WTC11 (cell line): ENCODE data around the gene ATRX. TPM values are rescaled to one million over a fixed set of nuclear protein-coding genes. Genes with fewer than 3 reads are reported as not detected.

Source experiments
- ATAC-seq: fragments of 200-7000 bp; cut with Tn5 transposase; 2 replicates; pipeline ENCODE4 v1.10.0; 2021; ENCODE audit warnings: mild to moderate bottlenecking, moderate library complexity
- CTCF ChIA-PET: fragments of 300-600 bp; sonication (Branson Sonifier 250); formaldehyde crosslinking; loops from one replicate; lab custom pipeline; 2021; ENCODE audit warnings: antibody characterized with exemption; lab: Charles Lee
- POLR2A ChIA-PET: fragments of 350-600 bp; sonication (Branson Sonifier 250); formaldehyde crosslinking; loops from one replicate; lab custom pipeline; 2021; ENCODE audit warnings: antibody characterized with exemption; lab: Charles Lee
- DNase-seq: peaks from one replicate; pipeline ENCODE4 v3.0.0; 2021; ENCODE audit warnings: low spot score
- H3K27ac Mint-ChIP-seq: 2 replicates; pipeline ENCODE4 v1.8.0; 2021; ENCODE audit warnings: mixed read lengths
- H3K27me3 Mint-ChIP-seq: 2 replicates; pipeline ENCODE4 v1.8.0; 2021; ENCODE audit warnings: low read depth, mild to moderate bottlenecking, moderate library complexity, mixed read lengths
- H3K36me3 Mint-ChIP-seq: 2 replicates; pipeline ENCODE4 v1.8.0; 2021; ENCODE audit warnings: mixed read lengths
- H3K4me1 Mint-ChIP-seq: 2 replicates; pipeline ENCODE4 v1.8.0; 2022; ENCODE audit warnings: mixed read lengths
- H3K4me3 Mint-ChIP-seq: 2 replicates; pipeline ENCODE4 v1.8.0; 2021; ENCODE audit warnings: mild to moderate bottlenecking, moderate library complexity, mixed read lengths
- H3K9me3 Mint-ChIP-seq: 2 replicates; pipeline ENCODE4 v1.8.0; 2021; ENCODE audit warnings: mixed read lengths
- ATF6 ChIP-seq: sonication (generic); formaldehyde crosslinking; IDR thresholded peaks from 2 replicates; pipeline ENCODE4 v1.8.1; 2023; ENCODE audit warnings: mild to moderate bottlenecking, missing genetic modification reagents
- CREM ChIP-seq: sonication (generic); formaldehyde crosslinking; IDR thresholded peaks from 2 replicates; pipeline ENCODE4 v1.8.1; 2022; ENCODE audit warnings: mild to moderate bottlenecking, missing genetic modification reagents, moderate library complexity
- E2F1 ChIP-seq: sonication (generic); formaldehyde crosslinking; IDR thresholded peaks from 2 replicates; pipeline ENCODE4 v1.8.0; 2022; ENCODE audit warnings: mild to moderate bottlenecking, missing genetic modification reagents
- E2F5 ChIP-seq: sonication (generic); formaldehyde crosslinking; IDR thresholded peaks from 2 replicates; pipeline ENCODE4 v1.8.1; 2022; ENCODE audit warnings: mild to moderate bottlenecking, moderate library complexity, missing genetic modification reagents
- ELF4 ChIP-seq: sonication (generic); formaldehyde crosslinking; IDR thresholded peaks from 2 replicates; pipeline ENCODE4 v1.8.1; 2022; ENCODE audit warnings: low read depth, mild to moderate bottlenecking, moderate library complexity, missing genetic modification reagents
- ESRRA ChIP-seq: sonication (generic); formaldehyde crosslinking; IDR thresholded peaks from 2 replicates; pipeline ENCODE4 v1.8.1; 2022; ENCODE audit warnings: mild to moderate bottlenecking, missing genetic modification reagents, borderline replicate concordance
- FOXK1 ChIP-seq: sonication (generic); formaldehyde crosslinking; IDR thresholded peaks from 2 replicates; pipeline ENCODE4 v1.8.0; 2022; ENCODE audit warnings: mild to moderate bottlenecking, moderate library complexity, missing genetic modification reagents
- FOXP1 ChIP-seq: sonication (generic); formaldehyde crosslinking; IDR thresholded peaks from 2 replicates; pipeline ENCODE4 v1.8.0; 2022; ENCODE audit warnings: missing genetic modification reagents, mild to moderate bottlenecking, moderate library complexity, borderline replicate concordance
- GRHL2 ChIP-seq: fragments of 250-450 bp; sonication (Bioruptor Pico); IDR thresholded peaks from 2 replicates; pipeline ENCODE4 v1.8.0; 2022; ENCODE audit warnings: mild to moderate bottlenecking, moderate library complexity; ENCODE audit not compliant: insufficient replicate concordance, severe bottlenecking
- GTF2I ChIP-seq: fragments of 250-450 bp; sonication (Bioruptor Pico); conservative IDR thresholded peaks from 2 replicates; pipeline ENCODE4 v1.4.0; 2021; ENCODE audit warnings: mild to moderate bottlenecking
- HMGA2 ChIP-seq: fragments of 250-450 bp; sonication (Bioruptor Pico); IDR thresholded peaks from 2 replicates; pipeline ENCODE4 v1.4.0; 2021; ENCODE audit warnings: mild to moderate bottlenecking, moderate library complexity
- IRF2 ChIP-seq: sonication (generic); formaldehyde crosslinking; IDR thresholded peaks from 2 replicates; pipeline ENCODE4 v1.8.0; 2022; ENCODE audit warnings: low read depth, missing genetic modification reagents, borderline replicate concordance
- KAT7 ChIP-seq: sonication (generic); formaldehyde crosslinking; IDR thresholded peaks from 2 replicates; pipeline ENCODE4 v1.8.1; 2023; ENCODE audit warnings: missing genetic modification reagents, mild to moderate bottlenecking, borderline replicate concordance
- MAX ChIP-seq: sonication (generic); formaldehyde crosslinking; IDR thresholded peaks from 2 replicates; pipeline ENCODE4 v1.8.0; 2022; ENCODE audit warnings: mild to moderate bottlenecking, missing genetic modification reagents
- MLX ChIP-seq: sonication (generic); formaldehyde crosslinking; IDR thresholded peaks from 2 replicates; pipeline ENCODE4 v1.8.1; 2023; ENCODE audit warnings: mild to moderate bottlenecking, missing genetic modification reagents, moderate library complexity
- NR2C2 ChIP-seq: sonication (generic); formaldehyde crosslinking; IDR thresholded peaks from 2 replicates; pipeline ENCODE4 v1.8.0; 2022; ENCODE audit warnings: mild to moderate bottlenecking, missing genetic modification reagents
- SMAD3 ChIP-seq: sonication (generic); formaldehyde crosslinking; IDR thresholded peaks from 2 replicates; pipeline ENCODE4 v1.8.0; 2022; ENCODE audit warnings: missing genetic modification reagents, mild to moderate bottlenecking, borderline replicate concordance
- SOX15 ChIP-seq: fragments of 250-450 bp; sonication (Bioruptor Pico); IDR thresholded peaks from 2 replicates; pipeline ENCODE4 v1.9.0; 2021; ENCODE audit warnings: mild to moderate bottlenecking
- TP53 ChIP-seq: sonication (generic); formaldehyde crosslinking; IDR thresholded peaks from 2 replicates; pipeline ENCODE4 v1.8.1; 2023; ENCODE audit warnings: mild to moderate bottlenecking, missing genetic modification reagents
- USF2 ChIP-seq: sonication (generic); formaldehyde crosslinking; IDR thresholded peaks from 2 replicates; pipeline ENCODE4 v1.8.1; 2023; ENCODE audit warnings: mild to moderate bottlenecking, missing genetic modification reagents, moderate library complexity
- ZBTB43 ChIP-seq: sonication (generic); formaldehyde crosslinking; IDR thresholded peaks from 2 replicates; pipeline ENCODE4 v1.8.1; 2023; ENCODE audit warnings: mild to moderate bottlenecking, missing genetic modification reagents
- ZNF138 ChIP-seq: sonication (generic); formaldehyde crosslinking; conservative IDR thresholded peaks from 2 replicates; pipeline ENCODE4 v1.8.1; 2022; ENCODE audit warnings: mild to moderate bottlenecking, moderate library complexity, missing genetic modification reagents
- ZNF263 ChIP-seq: sonication (generic); formaldehyde crosslinking; IDR thresholded peaks from 2 replicates; pipeline ENCODE4 v1.8.1; 2022; ENCODE audit warnings: low read depth, mild to moderate bottlenecking, moderate library complexity, missing genetic modification reagents
- ZNF317 ChIP-seq: sonication (generic); formaldehyde crosslinking; IDR thresholded peaks from 2 replicates; pipeline ENCODE4 v1.8.1; 2023; ENCODE audit warnings: low read depth, mild to moderate bottlenecking, moderate library complexity, missing genetic modification reagents, borderline replicate concordance
- ZNF396 ChIP-seq: fragments of 250-450 bp; sonication (Bioruptor Pico); IDR thresholded peaks from 2 replicates; pipeline ENCODE4 v1.8.0; 2021; ENCODE audit warnings: mild to moderate bottlenecking, moderate library complexity, borderline replicate concordance
- total RNA-seq: library from RNA; stranded (reverse); gene quantifications from 3 replicates; pipeline ENCODE4 v1.2.3, GENCODE V29; 2021

The ATRX gene
- total RNA-seq, 1 experiment from 2014 or later, result 96.6 TPM

GRCh38 chrX:77639820-77640219 is 146.2 kb downstream of the ATRX start:
- H3K9me3 Mint-ChIP-seq, result peaks cover 7% of the 10 kb centered on the region; the same call in 1 of the 2 replicates
- ATAC-seq (no peak), DNase-seq (no peak)
- no peaks in the 10 kb centered on the region for H3K27me3 Mint-ChIP-seq
- TF ChIP-seq USF2 (no peak), GRHL2 (CRISPR knock-in tag) (no peak), GTF2I (CRISPR knock-in tag) (no peak), ELF4 (no peak), MAX (no peak), ZNF396 (CRISPR knock-in tag) (no peak), E2F1 (CRISPR knock-in tag) (no peak), HMGA2 (CRISPR knock-in tag) (no peak), E2F5 (CRISPR knock-in tag) (no peak), ZNF263 (CRISPR knock-in tag) (no peak), ZBTB43 (no peak), ZNF317 (CRISPR knock-in tag) (no peak), CREM (CRISPR knock-in tag) (no peak)
- no peaks in the 10 kb centered on the region for H3K4me1 Mint-ChIP-seq
- peaks cover 32% of the 10 kb centered on the region for H3K36me3 Mint-ChIP-seq
- CTCF ChIA-PET, result no interaction called here
- POLR2A ChIA-PET, result no interaction called here
- no peak overlapping the region for H3K4me3 Mint-ChIP-seq
- H3K27ac Mint-ChIP-seq, result no peak overlapping the region

GRCh38 chrX:77638397-77638796 is 147.6 kb downstream of the ATRX start:
- Mint-ChIP-seq H3K9me3 (peaks cover 7% of the 10 kb centered on the region; the same call in 1 of the 2 replicates), H3K36me3 (peaks cover 34% of the 10 kb centered on the region), H3K4me3 (no peak overlapping the region)
- CTCF ChIA-PET, result no interaction called here
- TF ChIP-seq IRF2 (CRISPR knock-in tag) (no peak), TP53 (CRISPR knock-in tag) (no peak), E2F5 (CRISPR knock-in tag) (no peak), ZBTB43 (no peak), FOXK1 (CRISPR knock-in tag) (no peak), SOX15 (CRISPR knock-in tag) (no peak), NR2C2 (CRISPR knock-in tag) (no peak), ATF6 (CRISPR knock-in tag) (no peak), MLX (CRISPR knock-in tag) (no peak), ZNF138 (CRISPR knock-in tag) (no peak), FOXP1 (CRISPR knock-in tag) (no peak), SMAD3 (CRISPR knock-in tag) (no peak), USF2 (no peak), KAT7 (CRISPR knock-in tag) (no peak), ESRRA (no peak)
- TF ChIP-seq, all 79 proteins: peak for 0
- Mint-ChIP-seq H3K27ac (no peak overlapping the region), H3K4me1 (no peaks in the 10 kb centered on the region), H3K27me3 (no peaks in the 10 kb centered on the region)
- ATAC-seq, result no peak
- POLR2A ChIA-PET, result no interaction called here
- no peak for DNase-seq
